SH-SY5Y (cell line): ENCODE data around the gene OAF.

Experiments used
- GATA2 ChIP-seq: IDR thresholded peaks from 2 replicates; pipeline ENCODE4 v1.6.1; 2011; ENCODE audit warnings: mild to moderate bottlenecking, low read depth, low read length
- GATA3 ChIP-seq: IDR thresholded peaks from 2 replicates; pipeline ENCODE4 v1.6.1; 2011; ENCODE audit warnings: low read depth, mild to moderate bottlenecking, low read length, moderate library complexity

DNA sequence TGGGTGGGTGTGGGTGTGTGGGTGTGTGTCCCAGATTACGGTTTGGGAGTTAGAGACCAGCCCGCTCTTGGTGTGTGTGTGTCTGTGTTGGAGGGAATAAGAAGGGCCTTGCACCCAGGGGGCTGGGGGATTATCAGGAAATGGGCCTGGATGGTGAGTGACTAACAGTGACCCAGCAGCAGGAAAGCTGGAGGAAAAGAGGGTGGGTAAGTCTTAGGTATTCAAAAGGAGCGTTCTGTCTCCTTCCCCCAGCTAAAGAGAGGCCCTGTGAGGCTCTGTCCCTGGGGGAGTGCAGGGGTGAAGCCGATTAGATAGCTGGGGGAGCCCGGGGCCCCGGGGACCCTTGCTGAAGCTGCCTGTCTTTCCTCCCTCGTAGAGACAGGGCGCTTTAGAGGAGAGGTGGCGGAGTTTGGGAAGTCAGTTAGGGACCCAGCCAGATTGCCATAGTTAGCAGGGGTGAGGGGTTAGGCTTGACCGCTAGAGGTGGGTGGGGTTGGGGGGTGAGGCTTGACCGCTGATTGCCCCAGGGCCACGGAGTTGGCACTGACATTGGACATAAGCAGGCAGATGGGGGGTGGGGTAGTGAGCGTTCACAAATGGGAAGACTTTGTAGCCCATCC is 1.5 kb downstream of the OAF start:
- TF ChIP-seq GATA3 (no peak), GATA2 (no peak)
